ENCODE data around the gene KRT16. TPM values are rescaled to one million over a fixed set of nuclear protein-coding genes. Genes with fewer than 3 reads are reported as not detected.
"Not testable (repeated sequence)": the region's sequence is repeated elsewhere in the genome, so short reads cannot be mapped to it uniquely, and the experiment has no call there.

Gene KRT16
- total and polyA plus RNA-seq, 2 donors (not counting 1 experiment from before 2014, with no cell fraction given), result not detected

DNA sequence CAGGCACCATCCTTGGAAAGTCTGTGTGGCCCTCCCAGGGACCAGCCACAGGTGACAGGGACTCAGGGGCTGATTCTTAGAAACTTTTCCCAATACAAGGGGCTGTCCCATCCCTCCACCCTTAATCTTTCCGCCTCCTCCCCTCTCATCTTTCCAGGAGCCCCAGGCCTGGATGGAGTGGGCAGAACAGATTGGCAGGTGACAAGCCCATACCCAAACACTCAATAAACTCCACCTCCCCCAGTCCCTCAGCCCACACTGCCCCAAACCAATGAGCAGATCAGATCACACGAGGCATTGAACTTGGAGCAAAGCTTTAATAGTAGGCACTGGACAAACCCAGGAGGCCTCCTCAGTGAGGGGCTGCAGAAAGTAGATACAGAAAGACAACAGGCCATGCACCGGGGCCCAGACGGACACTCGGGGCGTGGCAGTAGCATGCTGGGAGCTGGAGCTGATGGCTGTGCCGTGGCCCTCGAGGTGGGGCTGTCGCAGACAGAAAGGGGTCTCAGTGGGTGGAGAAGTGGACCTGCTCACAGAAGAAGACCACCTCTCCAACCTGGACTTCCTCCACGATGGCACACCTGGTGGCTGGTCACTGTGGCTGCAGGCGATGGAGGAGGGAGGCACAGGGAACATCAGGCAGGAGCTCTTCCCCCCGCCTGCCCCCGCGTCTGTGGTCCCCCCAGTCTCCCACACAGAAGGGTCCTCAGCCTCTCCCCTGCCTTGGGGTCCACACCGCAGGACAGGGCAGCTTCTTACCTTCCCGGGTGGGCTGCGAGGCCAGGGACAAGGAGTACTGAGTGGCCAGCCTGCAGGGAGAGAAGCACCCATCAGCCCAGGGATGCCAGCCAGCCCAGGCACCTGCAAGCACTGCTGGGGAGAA, 13.7 kb upstream of the KRT16 start:
- ATAC-seq (ENCODE audit: low read depth); H3K27ac Mint-ChIP-seq; intact Hi-C loops (cut with micrococcal nuclease); H3K27me3 ChIP-seq (replicated peaks in 1 of 4; ENCODE audit: control extremely low read depth in 1 of 4, control insufficient read depth in 3 of 4, insufficient read depth in 4 of 4, low read length in 3 of 4); DNase-seq; H3K4me2 ChIP-seq (replicated peaks; ENCODE audit: low read depth, low read length, poor library complexity, severe bottlenecking); H2AFZ ChIP-seq (ENCODE audit: insufficient read depth, low read depth, low read length, poor library complexity, severe bottlenecking); H3K4me1 ChIP-seq (ENCODE audit: control insufficient read depth in 2 of 2, insufficient read depth in 2 of 2, low read length in 2 of 2); H3K79me2 ChIP-seq (ENCODE audit: control insufficient read depth, insufficient read depth, low read length); H4K20me1 ChIP-seq (ENCODE audit: control insufficient read depth, insufficient read depth, low read length, poor library complexity, severe bottlenecking); H3K4me3 Mint-ChIP-seq; H3K4me3 ChIP-seq (ENCODE audit: control extremely low read depth in 1 of 5, extremely low read depth in 1 of 5, insufficient read depth in 1 of 5, low read depth in 2 of 5, low read length in 4 of 5); POLR2A ChIA-PET; H3K4me1 Mint-ChIP-seq; H3K9ac ChIP-seq (ENCODE audit: low read length); H3K27ac ChIP-seq (ENCODE audit: low read length in 2 of 2); H3K9me3 ChIP-seq (ENCODE audit: control extremely low read depth in 1 of 3, control insufficient read depth in 2 of 3, insufficient read depth in 1 of 3, low read length in 2 of 3); H3K36me3 ChIP-seq (replicated peaks in 1 of 2; ENCODE audit: control extremely low read depth in 1 of 2, control insufficient read depth in 1 of 2, extremely low read depth in 1 of 2, insufficient read depth in 2 of 2, low read length in 1 of 2); H3K9me3 Mint-ChIP-seq (ENCODE audit: insufficient read depth): not testable (repeated sequence)
- H3K27me3 Mint-ChIP-seq, result peaks cover 20% of the 10 kb centered on the region
- 93% methylated on average over 11 of the region's 17 CpGs for WGBS (ENCODE audit: insufficient coverage)
- CTCF ChIA-PET, result interaction anchor here (0.7 kb wide), 1 partner anchor 844 kb away, joined by 3 read pairs; no protein-coding TSS in a partner anchor

DNA sequence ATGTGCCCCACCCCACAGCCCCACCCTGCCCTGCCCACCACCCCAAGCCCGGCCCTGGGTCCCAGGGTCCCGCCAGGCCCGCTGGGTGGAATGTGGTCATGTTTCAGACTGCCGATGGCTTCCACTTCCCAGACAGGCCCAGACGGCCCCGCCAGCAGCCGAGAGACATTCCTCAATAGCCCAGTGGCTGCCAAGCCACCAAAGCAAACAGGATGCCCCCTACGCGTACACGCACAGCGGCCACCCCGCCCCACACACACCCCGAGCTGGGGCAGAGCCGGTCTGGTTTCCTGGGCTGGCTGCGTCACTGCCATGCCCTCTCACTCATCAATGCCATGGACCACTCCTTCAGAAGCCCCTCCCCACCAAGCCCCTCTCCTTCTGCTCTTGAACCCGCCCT, 13.0 kb upstream of the KRT16 start:
- TF ChIP-seq EZH2 (IDR thresholded peaks at IDR 0.05; ENCODE audit: borderline replicate concordance, insufficient read depth, low read depth, low read length, poor library complexity, severe bottlenecking), result no peak
- TF ChIP-seq, protein P1, sequence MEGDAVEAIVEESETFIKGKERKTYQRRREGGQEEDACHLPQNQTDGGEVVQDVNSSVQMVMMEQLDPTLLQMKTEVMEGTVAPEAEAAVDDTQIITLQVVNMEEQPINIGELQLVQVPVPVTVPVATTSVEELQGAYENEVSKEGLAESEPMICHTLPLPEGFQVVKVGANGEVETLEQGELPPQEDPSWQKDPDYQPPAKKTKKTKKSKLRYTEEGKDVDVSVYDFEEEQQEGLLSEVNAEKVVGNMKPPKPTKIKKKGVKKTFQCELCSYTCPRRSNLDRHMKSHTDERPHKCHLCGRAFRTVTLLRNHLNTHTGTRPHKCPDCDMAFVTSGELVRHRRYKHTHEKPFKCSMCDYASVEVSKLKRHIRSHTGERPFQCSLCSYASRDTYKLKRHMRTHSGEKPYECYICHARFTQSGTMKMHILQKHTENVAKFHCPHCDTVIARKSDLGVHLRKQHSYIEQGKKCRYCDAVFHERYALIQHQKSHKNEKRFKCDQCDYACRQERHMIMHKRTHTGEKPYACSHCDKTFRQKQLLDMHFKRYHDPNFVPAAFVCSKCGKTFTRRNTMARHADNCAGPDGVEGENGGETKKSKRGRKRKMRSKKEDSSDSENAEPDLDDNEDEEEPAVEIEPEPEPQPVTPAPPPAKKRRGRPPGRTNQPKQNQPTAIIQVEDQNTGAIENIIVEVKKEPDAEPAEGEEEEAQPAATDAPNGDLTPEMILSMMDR (IDR thresholded peaks at IDR 0.05), result no peak

More for the DNA sequence above, 13.0 kb upstream of the KRT16 start:
- no peak overlapping the region for H3K9ac ChIP-seq (ENCODE audit: low read length)
- no peaks in the 10 kb centered on the region for H3K36me3 ChIP-seq (replicated peaks in 1 of 2; ENCODE audit: control extremely low read depth in 1 of 2, control insufficient read depth in 1 of 2, extremely low read depth in 1 of 2, insufficient read depth in 2 of 2, low read length in 1 of 2)
- H2AFZ ChIP-seq (ENCODE audit: insufficient read depth, low read depth, low read length, poor library complexity, severe bottlenecking), result no peak overlapping the region
- H3K79me2 ChIP-seq (ENCODE audit: control insufficient read depth, insufficient read depth, low read length), result no peaks in the 10 kb centered on the region
- Mint-ChIP-seq H3K27me3 (peaks cover 20% of the 10 kb centered on the region), H3K27ac (no peak overlapping the region), H3K9me3 (ENCODE audit: insufficient read depth) (no peaks in the 10 kb centered on the region), H3K4me1 (no peaks in the 10 kb centered on the region), H3K4me3 (no peak overlapping the region)
- ATAC-seq (ENCODE audit: low read depth) (no peak), DNase-seq (no peak)
- CTCF ChIA-PET, result interaction anchor here (0.7 kb wide), 1 partner anchor 844 kb away, joined by 3 read pairs; no protein-coding TSS in a partner anchor
- no peaks in the 10 kb centered on the region for H3K27me3 ChIP-seq (replicated peaks in 1 of 4; ENCODE audit: control extremely low read depth in 1 of 4, control insufficient read depth in 3 of 4, insufficient read depth in 4 of 4, low read length in 3 of 4)
- H3K27ac ChIP-seq (ENCODE audit: low read length in 2 of 2), result no peak overlapping the region
- intact Hi-C loops (cut with micrococcal nuclease), result no loop called here
- no peak overlapping the region for H3K4me3 ChIP-seq (ENCODE audit: control extremely low read depth in 1 of 5, extremely low read depth in 1 of 5, insufficient read depth in 1 of 5, low read depth in 2 of 5, low read length in 4 of 5)
- no peaks in the 10 kb centered on the region for H4K20me1 ChIP-seq (ENCODE audit: control insufficient read depth, insufficient read depth, low read length, poor library complexity, severe bottlenecking)
- no peaks in the 10 kb centered on the region for H3K4me1 ChIP-seq (ENCODE audit: control insufficient read depth in 2 of 2, insufficient read depth in 2 of 2, low read length in 2 of 2)
- POLR2A ChIA-PET, result no interaction called here
- WGBS (ENCODE audit: insufficient coverage), result 72% methylated on average over 15 of the region's 16 CpGs
- no peak overlapping the region for H3K4me2 ChIP-seq (replicated peaks; ENCODE audit: low read depth, low read length, poor library complexity, severe bottlenecking)
- no peaks in the 10 kb centered on the region for H3K9me3 ChIP-seq (ENCODE audit: control extremely low read depth in 1 of 3, control insufficient read depth in 2 of 3, insufficient read depth in 1 of 3, low read length in 2 of 3)

Measured in B cell (primary cell).